HG03432 (cell line): ENCODE data around the gene GTF2IRD1.
"Not testable (repeated sequence)": the region's sequence is repeated elsewhere in the genome, so short reads cannot be mapped to it uniquely, and the experiment has no call there.

ENCODE experiments used
- ATAC-seq: cut with Tn5 transposase; IDR thresholded peaks from one replicate; pipeline ENCODE4 v1.9.1; 2021; ENCODE audit warnings: mild to moderate bottlenecking, moderate library complexity; ENCODE audit not compliant: unreplicated experiment

The GTF2IRD1 gene

GRCh38 chr7:74507538-74508319 is 54.0 kb downstream of the GTF2IRD1 start:
- no peak for ATAC-seq

DNA sequence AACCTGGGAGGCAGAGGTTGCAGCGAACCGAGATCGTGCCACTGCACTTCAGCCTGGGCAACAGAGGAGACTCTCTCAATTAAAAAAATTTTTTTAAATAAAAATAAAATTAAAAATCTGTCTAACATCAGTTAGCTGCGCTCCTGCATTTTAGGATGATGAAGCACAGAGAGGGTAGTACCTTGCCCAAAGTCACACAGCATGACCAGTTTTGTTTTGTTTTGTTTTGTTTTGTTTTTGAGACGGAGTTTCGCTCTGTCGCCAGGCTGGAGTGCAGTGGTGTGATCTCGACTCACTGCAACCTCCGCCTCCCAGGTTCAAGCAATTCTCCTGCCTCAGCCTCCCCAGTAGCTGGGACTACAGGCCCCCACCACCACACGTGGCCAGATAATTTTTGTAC is 55.7 kb downstream of the GTF2IRD1 start:
- ATAC-seq, result not testable (repeated sequence)

DNA sequence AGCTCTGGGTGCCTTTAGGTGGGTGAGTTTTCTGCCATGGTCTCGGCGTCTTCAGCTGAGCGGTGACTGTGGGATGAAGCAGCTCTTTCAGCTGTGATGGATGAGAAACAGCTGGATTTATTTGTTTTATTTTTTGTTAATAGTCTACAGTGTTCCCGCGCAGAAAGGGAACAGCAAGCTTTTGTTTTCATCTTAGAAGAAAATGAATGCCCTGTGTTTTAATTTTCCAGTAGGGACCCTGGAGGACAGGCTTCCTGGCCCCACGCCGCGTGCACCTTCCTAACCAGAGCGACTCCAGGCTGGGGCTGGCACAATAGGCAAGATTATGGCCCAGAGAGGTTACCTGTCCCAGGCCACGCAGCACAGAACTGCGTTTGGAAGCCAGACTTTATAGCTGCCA is 57.6 kb downstream of the GTF2IRD1 start:
- no peak for ATAC-seq

GRCh38 chr7:74512762-74513161 is 59.1 kb downstream of the GTF2IRD1 start:
- ATAC-seq, result no peak

- no peak for ATAC-seq
Measured at GRCh38 chr7:74514131-74514591, 60.5 kb downstream of the GTF2IRD1 start.

DNA sequence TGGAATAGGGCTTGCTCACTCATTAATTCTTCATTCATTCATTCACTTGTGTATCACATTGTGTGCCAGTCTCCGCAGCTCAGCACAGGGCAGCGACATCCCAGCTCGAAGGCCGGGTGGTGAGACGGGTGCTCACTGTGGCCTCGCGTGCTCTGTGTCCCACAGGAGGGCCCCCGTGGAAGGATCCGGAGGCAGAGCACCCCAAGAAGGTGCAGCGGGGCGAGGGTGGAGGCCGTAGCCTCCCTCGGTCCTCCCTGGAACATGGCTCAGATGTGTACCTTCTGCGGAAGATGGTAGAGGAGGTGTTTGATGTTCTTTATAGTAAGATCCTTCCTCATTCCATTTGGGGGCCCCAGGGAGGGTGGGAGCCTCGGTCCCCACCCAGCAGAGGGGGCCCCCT is 61.6 kb downstream of the GTF2IRD1 start:
- no peak for ATAC-seq

DNA sequence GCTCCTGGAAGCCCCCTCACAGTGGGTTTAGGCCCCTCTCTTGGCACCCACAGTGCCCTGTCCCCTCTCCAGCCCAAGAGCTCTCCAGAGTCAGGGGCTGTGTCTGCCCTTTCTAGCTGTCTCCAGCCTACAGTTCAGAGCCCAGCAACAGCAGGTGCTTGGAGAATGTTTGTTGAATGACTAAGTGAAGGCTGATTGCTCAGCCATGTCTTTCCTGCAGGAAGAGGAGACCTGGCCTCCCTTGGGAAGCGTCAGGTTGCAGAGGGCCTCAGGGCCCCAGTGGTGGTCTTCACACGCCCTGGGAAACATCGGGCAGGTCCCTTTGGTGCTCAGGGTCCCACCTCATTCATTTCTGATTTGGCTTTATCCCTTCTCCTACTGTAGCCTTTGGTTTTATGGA is 62.5 kb downstream of the GTF2IRD1 start:
- no peak for ATAC-seq

- no peak for ATAC-seq
Measured at GRCh38 chr7:74518041-74518440, 64.3 kb downstream of the GTF2IRD1 start.

DNA sequence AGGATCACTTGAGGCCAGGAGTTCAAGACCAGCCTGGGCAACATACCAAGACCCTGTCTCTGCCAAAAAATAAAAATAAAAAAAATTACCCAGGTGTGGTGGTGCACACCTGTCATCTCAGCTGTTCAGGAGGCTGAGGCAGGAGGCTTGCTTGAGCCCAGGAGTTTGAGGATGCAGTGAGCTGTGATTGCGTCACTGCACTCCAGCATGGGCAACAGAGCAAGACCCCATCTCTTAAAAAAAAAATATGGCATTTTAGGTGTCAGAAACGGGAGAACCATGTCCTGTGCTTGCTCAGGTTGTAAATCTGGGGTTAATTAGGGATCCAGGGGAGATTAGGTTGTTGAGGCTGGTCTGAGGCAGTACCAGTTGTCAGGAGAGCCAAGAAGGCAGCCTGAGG is 64.9 kb downstream of the GTF2IRD1 start:
- no peak for ATAC-seq

- no peak for ATAC-seq
Measured at GRCh38 chr7:74519395-74519794, 65.7 kb downstream of the GTF2IRD1 start.

DNA sequence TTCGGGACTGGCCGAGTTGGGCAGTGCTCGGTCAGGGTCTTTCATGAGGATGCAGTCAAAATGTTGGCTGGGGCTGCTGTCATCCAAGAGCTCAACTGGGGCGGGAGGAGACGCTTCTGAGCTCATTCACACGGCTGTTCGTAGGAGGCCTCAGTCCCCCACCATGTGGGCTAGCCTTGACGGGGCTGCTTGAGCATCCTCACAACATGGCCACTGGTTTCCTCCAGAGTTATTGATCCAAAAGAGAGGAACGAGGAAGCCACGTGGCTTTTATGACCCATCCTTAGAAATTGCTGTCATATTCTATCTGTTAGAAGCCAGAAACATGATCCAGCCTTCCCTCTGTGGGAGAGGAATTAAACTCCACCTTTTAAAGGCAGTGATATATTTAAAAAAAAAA is 68.1 kb downstream of the GTF2IRD1 start:
- ATAC-seq, result no peak

DNA sequence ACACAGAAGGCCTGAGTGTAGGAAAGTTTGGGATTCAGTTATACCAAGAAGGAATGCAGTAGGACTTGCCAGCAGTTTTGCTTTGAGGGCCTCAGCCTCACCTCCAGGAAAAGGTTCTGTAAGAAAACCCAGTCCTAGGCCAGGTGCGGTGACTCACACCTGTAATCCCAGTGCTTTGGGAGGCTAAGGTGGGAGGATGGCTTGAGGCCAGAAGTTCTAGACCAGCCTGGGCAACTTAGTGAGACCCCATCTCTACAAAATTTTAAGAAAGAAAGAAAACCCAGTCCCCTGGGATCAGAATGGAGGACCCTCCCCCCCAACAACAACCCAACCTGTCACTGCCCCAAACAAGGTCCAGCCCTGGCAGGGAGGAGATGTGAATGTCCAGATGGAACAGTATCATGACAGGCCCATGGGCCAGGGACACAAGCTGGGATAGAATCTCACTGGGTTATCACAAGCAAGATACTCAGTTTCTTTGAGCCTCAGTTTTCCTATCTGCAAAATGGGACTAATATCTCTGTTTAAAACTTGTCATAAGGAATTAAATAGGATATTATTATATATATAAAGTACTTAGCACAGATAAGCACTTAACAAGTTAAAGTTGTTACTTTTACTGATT is 68.7 kb downstream of the GTF2IRD1 start:
- no peak for ATAC-seq

DNA sequence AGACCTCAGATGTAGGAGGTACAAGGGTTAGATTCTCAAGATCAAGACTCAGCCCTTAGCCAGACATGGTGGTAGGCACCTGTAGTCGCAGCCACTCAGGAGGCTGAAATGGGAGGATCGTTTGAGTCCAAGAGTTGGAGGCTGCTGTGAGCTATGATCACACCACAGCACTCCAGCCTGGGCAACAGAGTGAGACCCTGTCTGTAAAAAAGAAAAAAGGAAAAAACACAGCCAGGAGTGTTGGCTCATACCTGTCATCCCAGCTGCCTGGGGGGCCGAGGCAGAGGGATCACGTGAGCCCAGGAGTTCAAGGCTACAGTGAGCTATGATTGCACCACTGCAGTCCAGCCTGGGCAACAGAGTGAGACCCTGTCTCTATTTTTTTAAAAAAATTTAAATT is 69.3 kb downstream of the GTF2IRD1 start:
- no peak for ATAC-seq

- no peak for ATAC-seq
Measured at GRCh38 chr7:74525140-74525539, 71.4 kb downstream of the GTF2IRD1 start.

GRCh38 chr7:74525881-74526280 is 72.2 kb downstream of the GTF2IRD1 start:
- no peak for ATAC-seq

- no peak for ATAC-seq
Measured at GRCh38 chr7:74526780-74527179, 73.1 kb downstream of the GTF2IRD1 start.

GRCh38 chr7:74527842-74528241 is 74.1 kb downstream of the GTF2IRD1 start:
- ATAC-seq, result no peak

DNA sequence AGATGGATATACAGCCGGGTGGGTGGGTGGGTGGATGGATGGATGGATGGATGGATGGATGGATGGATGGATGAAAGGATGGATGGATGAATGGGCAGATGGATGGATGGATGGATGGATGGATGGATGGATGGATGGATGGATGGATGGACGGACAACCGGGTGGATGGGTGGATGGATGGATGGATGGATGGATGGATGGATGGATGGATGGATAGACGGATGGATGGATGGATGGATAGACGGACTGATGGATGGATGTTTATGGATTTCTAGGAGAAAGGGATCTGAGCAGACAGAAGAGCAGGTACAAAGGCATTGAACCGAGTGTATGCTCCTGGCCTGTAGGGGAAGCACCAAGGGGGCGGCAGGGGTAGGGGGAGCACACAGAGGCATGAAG is 75.1 kb downstream of the GTF2IRD1 start:
- not testable (repeated sequence) for ATAC-seq

DNA sequence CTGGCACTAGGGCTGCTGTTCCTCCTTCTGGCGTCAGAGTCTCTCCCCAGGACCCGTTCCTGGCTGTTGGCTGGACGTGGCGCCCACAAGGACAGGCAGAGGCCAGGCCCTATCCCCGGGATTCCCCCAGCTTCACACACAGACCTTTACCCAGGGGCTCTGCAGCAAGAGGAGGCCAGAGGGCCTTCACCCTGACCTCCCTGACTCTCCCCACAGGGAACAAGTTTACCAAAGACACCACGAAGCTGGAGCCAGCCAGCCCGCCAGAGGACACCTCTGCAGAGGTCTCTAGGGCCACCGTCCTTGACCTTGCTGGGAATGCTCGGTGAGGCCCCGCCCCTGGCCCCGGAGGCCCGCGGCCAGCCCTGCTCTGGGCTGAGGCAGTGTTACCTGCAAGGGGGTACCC is 82.2 kb downstream of the GTF2IRD1 start:
- no peak for ATAC-seq

GRCh38 chr7:74541937-74542336 is 88.2 kb downstream of the GTF2IRD1 start:
- ATAC-seq, result not testable (repeated sequence)

DNA sequence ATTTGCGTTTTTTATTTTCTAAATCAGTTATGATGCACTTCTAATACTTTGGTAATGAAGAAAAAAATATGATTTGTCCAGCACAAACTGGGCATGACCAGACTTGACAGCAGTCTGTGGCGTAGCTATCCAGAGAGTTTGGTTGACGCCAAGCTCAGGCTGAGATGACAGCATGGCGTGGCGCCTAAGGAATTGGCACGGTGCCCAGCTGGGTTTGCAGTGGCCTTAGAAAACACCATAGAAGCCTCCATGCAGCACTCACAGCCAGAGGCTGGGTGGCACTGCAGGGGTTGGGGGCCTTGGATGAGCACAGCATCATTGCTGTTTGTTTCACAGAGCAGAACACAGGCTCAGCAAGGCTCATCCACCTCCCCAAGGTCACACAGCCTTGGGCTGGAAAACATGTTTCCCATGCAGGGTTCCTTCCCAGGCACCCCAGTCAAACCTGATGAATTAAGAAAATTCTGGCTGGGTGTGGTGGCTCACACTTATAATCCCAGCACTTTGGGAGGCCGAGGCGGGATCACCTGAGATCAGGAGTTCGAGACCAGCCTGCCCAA is 88.9 kb downstream of the GTF2IRD1 start:
- no peak for ATAC-seq
